ENCODE results near the gene ACADL. TPM values are rescaled to one million over a fixed set of nuclear protein-coding genes. Genes with fewer than 3 reads are reported as not detected.

Gene ACADL
- total and polyA plus RNA-seq, 8 donors, result 11.1 to 30.9 (median 22.8) TPM

DNA sequence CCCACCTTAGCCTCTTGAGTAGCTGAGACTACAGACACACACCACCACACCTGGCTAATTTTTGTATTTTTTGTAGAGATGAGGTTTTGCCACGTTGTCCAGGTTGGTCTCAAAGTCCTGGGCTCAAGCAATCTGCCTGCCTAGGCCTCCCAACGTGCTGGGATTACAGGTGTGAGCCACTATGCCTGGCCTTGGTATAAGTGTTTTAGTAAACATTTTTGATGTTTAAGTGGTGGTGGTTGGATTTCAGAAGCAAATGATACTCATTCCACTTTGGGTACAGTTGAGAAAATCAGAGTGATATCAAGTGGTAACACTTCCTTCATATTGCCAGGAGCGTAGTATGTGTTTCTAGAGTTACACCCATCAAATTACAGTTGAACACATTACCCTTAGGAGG, 25.4 kb downstream of the ACADL start:
- no peaks in the 10 kb centered on the region for H3K36me3 ChIP-seq
- DNase-seq, result no peak
- FAIRE-seq, result no peak
- no peaks in the 10 kb centered on the region for H3K27me3 ChIP-seq
- peaks cover 2 to 6% (median 2%) of the 10 kb centered on the region in 3 donors for H3K4me1 ChIP-seq
- no peak overlapping the region for H3K4me3 ChIP-seq
- H3K27ac ChIP-seq, result no peak overlapping the region
- TF ChIP-seq, protein P1, sequence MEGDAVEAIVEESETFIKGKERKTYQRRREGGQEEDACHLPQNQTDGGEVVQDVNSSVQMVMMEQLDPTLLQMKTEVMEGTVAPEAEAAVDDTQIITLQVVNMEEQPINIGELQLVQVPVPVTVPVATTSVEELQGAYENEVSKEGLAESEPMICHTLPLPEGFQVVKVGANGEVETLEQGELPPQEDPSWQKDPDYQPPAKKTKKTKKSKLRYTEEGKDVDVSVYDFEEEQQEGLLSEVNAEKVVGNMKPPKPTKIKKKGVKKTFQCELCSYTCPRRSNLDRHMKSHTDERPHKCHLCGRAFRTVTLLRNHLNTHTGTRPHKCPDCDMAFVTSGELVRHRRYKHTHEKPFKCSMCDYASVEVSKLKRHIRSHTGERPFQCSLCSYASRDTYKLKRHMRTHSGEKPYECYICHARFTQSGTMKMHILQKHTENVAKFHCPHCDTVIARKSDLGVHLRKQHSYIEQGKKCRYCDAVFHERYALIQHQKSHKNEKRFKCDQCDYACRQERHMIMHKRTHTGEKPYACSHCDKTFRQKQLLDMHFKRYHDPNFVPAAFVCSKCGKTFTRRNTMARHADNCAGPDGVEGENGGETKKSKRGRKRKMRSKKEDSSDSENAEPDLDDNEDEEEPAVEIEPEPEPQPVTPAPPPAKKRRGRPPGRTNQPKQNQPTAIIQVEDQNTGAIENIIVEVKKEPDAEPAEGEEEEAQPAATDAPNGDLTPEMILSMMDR (IDR thresholded peaks at IDR 0.05), result no peak
- intact Hi-C loops (cut with DNase I), result loop anchor here (5.0 to 10.0 kb wide), 3 partner anchors 135 to 225 kb away; no protein-coding TSS in a partner anchor
- 76 to 84% methylated on average over 3 of the region's 3 CpGs for WGBS, 2 donors
- H3K9me3 ChIP-seq, result no peaks in the 10 kb centered on the region
- no peak for ATAC-seq

DNA sequence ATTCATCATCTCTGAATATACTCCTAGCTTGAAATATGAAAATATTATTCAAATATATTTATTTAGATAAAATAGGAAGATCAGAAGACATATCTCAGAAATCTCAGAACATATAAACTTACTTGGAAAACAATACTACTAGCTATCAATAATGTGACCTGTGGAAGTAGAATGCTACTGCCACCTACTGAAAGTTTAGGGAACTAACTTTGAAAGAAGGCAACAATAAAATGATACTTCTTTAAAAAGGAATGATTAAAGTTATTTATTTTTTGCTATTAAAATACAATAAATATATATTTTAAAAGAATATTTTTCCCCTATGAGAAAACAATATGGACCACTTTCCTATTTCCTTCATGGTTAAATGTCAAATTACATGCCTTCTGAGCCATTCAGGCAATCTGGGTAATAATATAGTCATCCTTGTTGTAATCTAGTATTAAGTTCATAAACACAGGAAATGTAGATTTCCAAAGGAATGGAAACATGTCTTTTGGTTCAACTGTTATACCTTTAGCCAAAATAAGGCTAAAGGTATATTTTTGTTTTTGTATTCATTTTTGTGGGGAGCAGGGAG, 26.0 kb downstream of the ACADL start:
- Histone ChIP-seq H3K36me3 (no peaks in the 10 kb centered on the region), H3K4me1 (peaks cover 6 to 7% (median 6%) of the 10 kb centered on the region in 3 donors), H3K27ac (no peak overlapping the region), H3K4me3 (no peak overlapping the region), H3K27me3 (no peaks in the 10 kb centered on the region), H3K9me3 (no peaks in the 10 kb centered on the region)
- FAIRE-seq (peak; percentile 98), DNase-seq (no peak), ATAC-seq (peak in 3 of 4 donors; percentile 40 to 66 (median 42))
- TF ChIP-seq, protein P1 (IDR thresholded peaks at IDR 0.05), result peak; percentile 33 to 61 (median 58)
- intact Hi-C loops (cut with DNase I), result loop anchor here in 1 of 3 donors (5.0 kb wide), 1 partner anchor 222 kb away; no protein-coding TSS in a partner anchor

DNA sequence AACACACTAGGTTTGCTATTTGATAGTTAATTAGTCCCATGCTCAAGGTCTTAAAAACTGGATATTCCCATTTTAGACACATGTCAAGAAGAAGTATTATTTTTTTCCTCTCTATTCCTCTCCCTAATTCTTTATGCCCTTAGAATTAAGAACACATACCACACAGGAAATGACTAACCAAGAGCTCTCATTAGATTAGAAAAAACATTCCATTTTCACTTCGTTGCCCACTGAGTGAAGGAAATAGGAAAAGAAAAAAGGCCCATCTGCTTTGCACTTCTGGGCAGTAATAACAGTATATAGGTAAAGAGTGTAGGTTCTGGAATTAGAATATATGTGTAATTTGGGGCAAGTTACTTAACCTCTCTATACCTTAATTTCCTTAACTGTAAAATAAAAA, 26.9 kb downstream of the ACADL start:
- TF ChIP-seq, protein P1 (IDR thresholded peaks at IDR 0.05), result no peak
- Histone ChIP-seq H3K36me3 (no peaks in the 10 kb centered on the region), H3K4me3 (no peak overlapping the region), H3K27ac (no peak overlapping the region), H3K9me3 (no peaks in the 10 kb centered on the region), H3K4me1 (peaks cover 7 to 15% (median 15%) of the 10 kb centered on the region in 3 donors), H3K27me3 (no peaks in the 10 kb centered on the region)
- no peak for ATAC-seq
- 31 to 38% methylated on average over 1 of the region's 1 CpG for WGBS, 2 donors
- no peak for DNase-seq
- FAIRE-seq, result no peak
- intact Hi-C loops (cut with DNase I), result loop anchor here in 1 of 3 donors (5.0 kb wide), 1 partner anchor 221 kb away; no protein-coding TSS in a partner anchor

DNA sequence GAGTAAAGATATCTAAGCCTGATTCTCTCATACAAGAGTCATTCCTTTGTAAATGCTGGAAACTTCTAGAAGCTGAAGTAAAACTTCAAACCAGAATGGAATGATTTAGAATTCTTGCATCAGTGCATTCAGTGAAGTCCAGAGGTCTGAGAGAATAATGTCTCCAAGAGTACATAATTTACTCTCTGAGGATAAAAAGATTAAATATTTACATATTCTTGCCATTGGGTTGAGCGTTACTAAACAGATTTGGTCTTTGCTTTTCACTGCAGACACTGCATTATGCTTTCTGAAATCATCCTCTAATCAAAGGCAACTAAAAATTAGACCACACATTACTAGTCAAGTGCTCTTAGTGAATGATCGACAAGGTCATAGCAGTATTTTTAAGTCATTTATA, 27.5 kb downstream of the ACADL start:
- intact Hi-C loops (cut with DNase I), result loop anchor here in 1 of 3 donors (5.0 kb wide), 1 partner anchor 220 kb away; no protein-coding TSS in a partner anchor
- 23 to 29% methylated on average over 2 of the region's 2 CpGs for WGBS, 2 donors
- ATAC-seq (no peak), DNase-seq (no peak), FAIRE-seq (no peak)
- Histone ChIP-seq H3K27me3 (no peaks in the 10 kb centered on the region), H3K4me3 (no peak overlapping the region), H3K27ac (no peak overlapping the region), H3K36me3 (no peaks in the 10 kb centered on the region), H3K4me1 (peaks cover 7 to 15% (median 15%) of the 10 kb centered on the region in 3 donors), H3K9me3 (no peaks in the 10 kb centered on the region)
- TF ChIP-seq, protein P1 (IDR thresholded peaks at IDR 0.05), result no peak
